Astrocyte (in vitro differentiated cells and primary cell): ENCODE results near the gene SSX2IP. TPM values are rescaled to one million over a fixed set of nuclear protein-coding genes. Genes with fewer than 3 reads are reported as not detected.

ENCODE experiments used
- DNase-seq: peaks from one replicate; pipeline ENCODE4 v3.0.0-alpha.2; 2010; ENCODE audit warnings: low read depth
- FAIRE-seq: peaks from 2 replicates; lab custom pipeline; 2011; peaks lifted over from hg19 to GRCh38; lab: Jason Lieb, UNC
- H2AFZ ChIP-seq: 2 replicates; pipeline ENCODE4 v1.6.0; 2012; ENCODE audit warnings: low read depth, low read length, inconsistent platforms
- H3K27ac ChIP-seq: 2 replicates; pipeline ENCODE4 v1.5.1; 2011; ENCODE audit warnings: low read depth, low read length, inconsistent platforms
- H3K27me3 ChIP-seq: 2 replicates; pipeline ENCODE4 v1.6.0; 2011; ENCODE audit warnings: low read length, inconsistent platforms; ENCODE audit not compliant: insufficient read depth
- H3K36me3 ChIP-seq: 2 replicates; pipeline ENCODE4 v1.5.1; 2011; ENCODE audit warnings: low read length, inconsistent platforms; ENCODE audit not compliant: insufficient read depth
- H3K4me1 ChIP-seq: 2 replicates; pipeline ENCODE4 v1.5.1; 2011; ENCODE audit warnings: low read length, inconsistent platforms; ENCODE audit not compliant: insufficient read depth
- H3K4me2 ChIP-seq: 2 replicates; pipeline ENCODE4 v1.6.0; 2012; ENCODE audit warnings: low read length, inconsistent platforms
- H3K4me3 ChIP-seq: 2 replicates; pipeline ENCODE4 v1.5.1; 2011; ENCODE audit warnings: low read depth, mild to moderate bottlenecking, low read length, inconsistent platforms; ENCODE audit not compliant: insufficient read depth
- H3K79me2 ChIP-seq: 2 replicates; pipeline ENCODE4 v1.6.0; 2012; ENCODE audit warnings: mild to moderate bottlenecking, low read length, inconsistent platforms; ENCODE audit not compliant: insufficient read depth
- H3K9ac ChIP-seq: 2 replicates; pipeline ENCODE4 v1.6.0; 2012; ENCODE audit warnings: mild to moderate bottlenecking, low read length, inconsistent platforms
- H3K9me3 ChIP-seq: 2 replicates; pipeline ENCODE4 v1.5.1; 2012; ENCODE audit warnings: low read depth, mild to moderate bottlenecking, low read length, inconsistent platforms; ENCODE audit not compliant: insufficient read depth
- H4K20me1 ChIP-seq: 2 replicates; pipeline ENCODE4 v1.6.0; 2012; ENCODE audit warnings: low read length, inconsistent platforms; ENCODE audit not compliant: insufficient read depth
- H3K27ac Mint-ChIP-seq: one replicate; pipeline ENCODE4 v1.8.0; 2021; ENCODE audit warnings: mild to moderate bottlenecking, mixed read lengths; ENCODE audit not compliant: unreplicated experiment
- H3K27me3 Mint-ChIP-seq: one replicate; pipeline ENCODE4 v1.8.0; 2021; ENCODE audit warnings: low read depth, mixed read lengths; ENCODE audit not compliant: unreplicated experiment
- H3K36me3 Mint-ChIP-seq: one replicate; pipeline ENCODE4 v1.8.0; 2021; ENCODE audit warnings: low read depth, mixed read lengths; ENCODE audit not compliant: unreplicated experiment
- H3K4me1 Mint-ChIP-seq: one replicate; pipeline ENCODE4 v1.8.0; 2021; ENCODE audit warnings: low read depth, mixed read lengths; ENCODE audit not compliant: unreplicated experiment
- H3K4me3 Mint-ChIP-seq: one replicate; pipeline ENCODE4 v1.8.0; 2021; ENCODE audit warnings: mild to moderate bottlenecking, moderate library complexity, mixed read lengths; ENCODE audit not compliant: unreplicated experiment
- H3K9me3 Mint-ChIP-seq: one replicate; pipeline ENCODE4 v1.8.0; 2021; ENCODE audit warnings: mild to moderate bottlenecking, mixed read lengths; ENCODE audit not compliant: unreplicated experiment
- CTCF ChIP-seq: IDR thresholded peaks from 2 replicates; pipeline ENCODE4 v1.5.1; 2011; ENCODE audit warnings: low read depth, mild to moderate bottlenecking, inconsistent platforms, low read length, moderate library complexity; ENCODE audit not compliant: insufficient read depth
- EZH2 ChIP-seq: IDR thresholded peaks from 2 replicates; pipeline ENCODE4 v1.6.1; 2012; ENCODE audit warnings: mild to moderate bottlenecking, low read length, inconsistent platforms; ENCODE audit not compliant: insufficient read depth
- total RNA-seq: library from RNA; stranded (reverse); gene quantifications from 2 replicates; pipeline ENCODE4 v1.2.1, GENCODE V29; 2021

SSX2IP gene
- total RNA-seq, 1 donor from 2014 or later, result 13.4 TPM

DNA sequence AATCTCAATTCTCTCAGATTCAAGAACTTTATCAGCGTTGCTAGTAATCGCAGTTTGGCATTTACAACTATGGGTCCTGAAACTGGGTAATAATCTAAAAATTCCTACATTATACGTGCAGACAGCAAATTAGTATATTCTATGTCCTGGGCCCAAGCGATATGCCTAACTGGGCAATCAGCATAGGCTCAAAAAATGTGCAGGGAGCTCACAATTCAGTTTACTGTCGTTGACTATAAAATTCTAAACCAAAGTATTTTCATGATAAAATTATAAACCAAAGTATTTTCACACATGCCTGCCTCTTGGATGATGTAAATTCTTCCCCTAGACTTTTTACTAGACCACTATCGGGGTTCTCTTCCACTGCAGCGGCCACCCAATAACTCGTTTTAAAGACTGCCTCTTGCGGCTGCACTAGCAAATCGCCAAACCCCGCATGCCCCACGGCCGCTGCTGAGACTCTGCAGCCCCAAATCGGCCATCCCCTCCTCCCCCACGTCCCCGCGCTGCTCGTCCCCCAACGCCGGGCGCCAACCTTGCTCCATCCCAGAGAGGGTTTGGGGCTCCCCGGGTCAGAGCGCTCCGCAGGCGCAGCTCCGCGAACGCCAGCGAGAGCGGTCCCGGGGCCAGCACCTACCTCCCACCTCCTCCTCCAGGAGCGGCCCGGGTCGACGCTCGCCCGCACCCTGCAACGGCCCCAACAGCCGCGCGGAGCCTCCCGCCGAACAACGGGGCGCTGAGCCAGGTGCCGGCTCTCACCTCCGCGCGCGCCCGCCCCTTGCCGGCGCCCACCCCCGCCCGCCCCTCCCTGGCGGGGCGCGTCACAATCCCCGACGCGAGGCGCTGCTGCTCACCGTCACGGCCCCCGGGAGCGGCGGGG, 506 bp downstream of the SSX2IP start:
- peaks cover 15% of the 10 kb centered on the region for H3K4me1 ChIP-seq
- peak overlapping the region; percentile 79 for H3K9ac ChIP-seq
- no peaks in the 10 kb centered on the region for H3K27me3 Mint-ChIP-seq
- peak overlapping the region; percentile 57 for H3K27ac ChIP-seq
- H3K4me1 Mint-ChIP-seq, result peaks cover 17% of the 10 kb centered on the region
- DNase-seq (peak; percentile 32), FAIRE-seq (no peak)
- H3K4me3 ChIP-seq, result peak overlapping the region; percentile 87
- H3K4me2 ChIP-seq, result peak overlapping the region; percentile 98
- H4K20me1 ChIP-seq, result peaks cover 6% of the 10 kb centered on the region
- TF ChIP-seq CTCF (no peak), EZH2 (no peak)
- no peaks in the 10 kb centered on the region for H3K27me3 ChIP-seq
- H3K36me3 ChIP-seq, result no peaks in the 10 kb centered on the region
- peak overlapping the region; percentile 75 for H2AFZ ChIP-seq
- no peaks in the 10 kb centered on the region for H3K9me3 ChIP-seq
- no peaks in the 10 kb centered on the region for H3K36me3 Mint-ChIP-seq
- peaks cover 33% of the 10 kb centered on the region for H3K79me2 ChIP-seq
- H3K9me3 Mint-ChIP-seq, result no peaks in the 10 kb centered on the region
- H3K27ac Mint-ChIP-seq, result peak overlapping the region; percentile 21
- H3K4me3 Mint-ChIP-seq, result peak overlapping the region; percentile 91

GRCh38 chr1:84688463-84689061, 1.7 kb downstream of the SSX2IP start:
- peaks cover 15% of the 10 kb centered on the region for H3K4me1 ChIP-seq
- no peaks in the 10 kb centered on the region for H3K9me3 Mint-ChIP-seq

More at GRCh38 chr1:84688463-84689061, 1.7 kb downstream of the SSX2IP start:
- H2AFZ ChIP-seq, result no peak overlapping the region
- no peaks in the 10 kb centered on the region for H3K27me3 Mint-ChIP-seq
- no peak overlapping the region for H3K4me3 ChIP-seq
- no peak overlapping the region for H3K27ac Mint-ChIP-seq
- FAIRE-seq, result no peak
- H4K20me1 ChIP-seq, result peaks cover 6% of the 10 kb centered on the region
- H3K4me3 Mint-ChIP-seq, result peak overlapping the region; percentile 91
- H3K9ac ChIP-seq, result no peak overlapping the region
- peak overlapping the region; percentile 98 for H3K4me2 ChIP-seq
- peaks cover 38% of the 10 kb centered on the region for H3K79me2 ChIP-seq
- no peaks in the 10 kb centered on the region for H3K36me3 ChIP-seq
- peaks cover 17% of the 10 kb centered on the region for H3K4me1 Mint-ChIP-seq
- peak; percentile 15 for DNase-seq
- H3K36me3 Mint-ChIP-seq, result no peaks in the 10 kb centered on the region
- no peak overlapping the region for H3K27ac ChIP-seq
- no peaks in the 10 kb centered on the region for H3K9me3 ChIP-seq
- TF ChIP-seq EZH2 (no peak), CTCF (no peak)
- no peaks in the 10 kb centered on the region for H3K27me3 ChIP-seq
